ENCODE data around the gene ASB1.

The ASB1 gene

DNA sequence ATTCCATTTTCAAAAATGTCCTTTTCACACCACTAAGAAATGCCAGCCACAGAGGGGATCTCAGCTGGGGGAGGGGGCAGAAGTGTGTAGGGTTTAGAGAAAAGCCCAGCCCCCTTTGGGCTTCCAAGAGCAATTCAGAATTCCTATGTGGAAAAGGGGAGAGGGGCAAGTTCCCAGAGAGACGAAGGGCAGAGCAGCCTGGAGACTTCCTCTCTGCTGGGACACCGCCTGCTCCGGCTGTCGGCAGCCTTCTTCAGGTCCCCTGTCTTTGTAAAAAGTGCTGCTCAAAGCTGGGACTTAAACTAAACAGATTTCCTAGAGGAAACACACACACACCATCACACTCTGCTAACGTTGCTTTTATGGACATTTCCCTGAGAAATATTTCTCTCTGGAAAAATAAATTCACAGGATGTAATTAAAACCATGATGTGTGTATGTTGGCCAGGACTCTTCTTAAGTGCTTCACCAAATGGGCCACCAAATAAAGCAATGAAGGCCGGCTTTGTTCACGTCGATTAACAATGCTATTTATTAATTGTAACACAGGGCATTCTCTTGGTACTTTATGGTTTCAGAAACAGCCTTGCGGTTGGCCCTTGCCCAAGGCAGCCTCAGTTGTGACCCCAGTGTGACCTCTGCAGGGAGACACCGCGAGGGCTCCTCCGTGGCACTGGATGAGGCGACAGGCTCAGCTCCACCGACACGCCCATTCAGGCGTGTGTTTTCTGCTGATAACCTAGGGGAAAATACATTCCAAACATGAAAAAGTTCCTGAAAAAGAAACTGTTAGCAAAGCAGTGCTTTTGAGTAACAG is 5.6 kb upstream of the ASB1 start:
- POLR2A ChIA-PET: no interaction called here
- CTCF ChIA-PET: no interaction called here
- no peak for DNase-seq (ENCODE audit: extremely low spot score)
- TF ChIP-seq ARNT (IDR thresholded peaks at IDR 0.05) (no peak), ELF4 (IDR thresholded peaks at IDR 0.05) (no peak), FOXA1 (IDR thresholded peaks at IDR 0.05) (no peak), SUZ12 (IDR thresholded peaks at IDR 0.05) (no peak), BHLHE40 (IDR thresholded peaks at IDR 0.05; ENCODE audit: borderline replicate concordance) (no peak), L3MBTL2 (conservative IDR thresholded peaks at IDR 0.05) (no peak), NFRKB (IDR thresholded peaks at IDR 0.05) (no peak), HDGF (IDR thresholded peaks at IDR 0.05; ENCODE audit: borderline replicate concordance) (no peak), PKNOX1 (IDR thresholded peaks at IDR 0.05) (no peak), FOXM1 (IDR thresholded peaks at IDR 0.05; ENCODE audit: borderline replicate concordance) (no peak), LEF1 (IDR thresholded peaks at IDR 0.05; ENCODE audit: borderline replicate concordance) (no peak), TARDBP (IDR thresholded peaks at IDR 0.05) (no peak), CTBP1 (IDR thresholded peaks at IDR 0.05; ENCODE audit: borderline replicate concordance) (no peak)

DNA sequence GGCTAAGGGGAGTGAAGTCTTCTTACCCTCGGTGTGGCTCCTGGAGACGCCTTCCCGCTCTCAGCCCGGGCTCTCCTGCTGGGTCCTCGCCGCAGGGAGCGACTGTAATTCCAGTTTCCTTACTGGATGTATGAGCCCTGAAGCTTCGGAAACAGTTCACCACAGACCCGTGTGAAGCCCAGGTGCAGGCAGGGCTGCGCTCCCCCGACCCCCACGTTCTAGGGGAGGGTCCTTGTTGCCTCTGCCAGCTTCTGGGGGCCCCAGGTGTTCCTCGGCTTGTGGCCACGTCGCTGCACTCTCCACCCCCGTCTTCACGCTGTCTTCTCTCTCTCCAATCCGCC is 5.1 kb upstream of the ASB1 start:
- ChIA-PET CTCF (no interaction called here), POLR2A (no interaction called here)
- no peak for DNase-seq (ENCODE audit: extremely low spot score)
- TF ChIP-seq L3MBTL2 (conservative IDR thresholded peaks at IDR 0.05): 0 out of 2 replicates have a peak, but pooled peaks have one; percentile 35
- no peak for TF ChIP-seq BHLHE40 (IDR thresholded peaks at IDR 0.05; ENCODE audit: borderline replicate concordance)
- TF ChIP-seq FOXK2 (IDR thresholded peaks at IDR 0.05): no peak

DNA sequence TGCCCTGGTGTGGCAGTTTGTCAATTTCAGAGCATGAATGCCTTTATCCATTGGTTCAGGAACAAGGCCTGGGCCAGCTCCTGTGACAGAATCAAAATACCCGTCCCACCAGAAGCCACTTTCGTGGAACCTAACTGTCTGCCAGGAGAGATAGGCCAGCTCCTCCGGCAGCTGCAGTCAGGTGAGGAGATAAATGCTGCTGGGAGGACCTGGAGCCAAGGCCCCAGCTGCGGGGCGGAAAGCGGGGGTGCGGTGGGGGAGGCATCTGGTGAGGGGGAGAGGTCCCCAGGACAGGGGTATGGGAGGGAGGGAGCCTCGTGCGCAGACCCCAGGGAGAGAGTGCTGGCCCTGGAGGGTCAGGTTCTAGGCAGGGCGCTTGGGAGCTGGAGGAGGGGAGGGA is 4.4 kb upstream of the ASB1 start:
- CTCF ChIA-PET: no interaction called here
- no peak for DNase-seq (ENCODE audit: extremely low spot score)
- POLR2A ChIA-PET: no interaction called here

DNA sequence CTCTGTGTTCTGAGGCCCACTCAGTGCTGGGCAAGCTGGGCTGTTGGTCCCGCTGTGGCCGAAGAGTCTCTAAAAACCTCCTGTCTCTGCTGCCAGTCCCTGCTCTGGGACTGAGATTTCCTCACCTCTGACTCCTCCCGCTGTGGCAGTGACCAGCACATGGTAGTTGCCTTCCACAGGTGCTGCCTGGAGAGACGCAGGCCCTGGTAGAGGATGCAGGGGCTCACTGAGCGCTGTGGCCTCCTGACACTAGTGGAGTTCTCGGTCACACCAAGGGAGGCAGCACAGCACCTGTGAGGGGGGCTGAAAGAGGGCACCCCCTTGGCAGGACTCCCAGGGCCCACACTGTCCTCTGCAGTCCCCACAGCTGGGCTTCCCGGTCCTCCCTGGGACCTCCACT is 3.8 kb upstream of the ASB1 start:
- DNase-seq (ENCODE audit: extremely low spot score): no peak
- TF ChIP-seq FOXM1 (IDR thresholded peaks at IDR 0.05; ENCODE audit: borderline replicate concordance): no peak
- no peak for TF ChIP-seq NFRKB (IDR thresholded peaks at IDR 0.05)
- no peak for TF ChIP-seq HDGF (IDR thresholded peaks at IDR 0.05; ENCODE audit: borderline replicate concordance)
- no peak for TF ChIP-seq SP1 (IDR thresholded peaks at IDR 0.05)
- TF ChIP-seq ELF4 (IDR thresholded peaks at IDR 0.05): no peak
- TF ChIP-seq ZNF384 (IDR thresholded peaks at IDR 0.05): no peak
- no peak for TF ChIP-seq BHLHE40 (IDR thresholded peaks at IDR 0.05; ENCODE audit: borderline replicate concordance)
- no peak for TF ChIP-seq LEF1 (IDR thresholded peaks at IDR 0.05; ENCODE audit: borderline replicate concordance)
- TF ChIP-seq ARNT (IDR thresholded peaks at IDR 0.05): no peak
- no peak for TF ChIP-seq CTBP1 (IDR thresholded peaks at IDR 0.05; ENCODE audit: borderline replicate concordance)
- TF ChIP-seq FOXK2 (IDR thresholded peaks at IDR 0.05): no peak
- TF ChIP-seq SUZ12 (IDR thresholded peaks at IDR 0.05): no peak
- no peak for TF ChIP-seq L3MBTL2 (conservative IDR thresholded peaks at IDR 0.05)
- TF ChIP-seq FOXA1 (IDR thresholded peaks at IDR 0.05): no peak
- TF ChIP-seq TARDBP (IDR thresholded peaks at IDR 0.05): no peak
- no peak for TF ChIP-seq PKNOX1 (IDR thresholded peaks at IDR 0.05)
- CTCF ChIA-PET: interaction anchor here (0.6 kb wide), 1 partner anchor 59 kb away, joined by 4 read pairs; no protein-coding TSS in a partner anchor
- POLR2A ChIA-PET: no interaction called here

More for the DNA sequence above, 4.4 kb upstream of the ASB1 start:
- TF ChIP-seq L3MBTL2 (conservative IDR thresholded peaks at IDR 0.05): no peak
- no peak for TF ChIP-seq HDGF (IDR thresholded peaks at IDR 0.05; ENCODE audit: borderline replicate concordance)
- no peak for TF ChIP-seq LEF1 (IDR thresholded peaks at IDR 0.05; ENCODE audit: borderline replicate concordance)
- no peak for TF ChIP-seq FOXM1 (IDR thresholded peaks at IDR 0.05; ENCODE audit: borderline replicate concordance)
- TF ChIP-seq PKNOX1 (IDR thresholded peaks at IDR 0.05): no peak
- TF ChIP-seq ELF4 (IDR thresholded peaks at IDR 0.05): no peak
- no peak for TF ChIP-seq FOXK2 (IDR thresholded peaks at IDR 0.05)
- no peak for TF ChIP-seq SP1 (IDR thresholded peaks at IDR 0.05)
- no peak for TF ChIP-seq TARDBP (IDR thresholded peaks at IDR 0.05)
- no peak for TF ChIP-seq ZNF384 (IDR thresholded peaks at IDR 0.05)
- TF ChIP-seq FOXA1 (IDR thresholded peaks at IDR 0.05): no peak
- TF ChIP-seq BHLHE40 (IDR thresholded peaks at IDR 0.05; ENCODE audit: borderline replicate concordance): no peak

DNA sequence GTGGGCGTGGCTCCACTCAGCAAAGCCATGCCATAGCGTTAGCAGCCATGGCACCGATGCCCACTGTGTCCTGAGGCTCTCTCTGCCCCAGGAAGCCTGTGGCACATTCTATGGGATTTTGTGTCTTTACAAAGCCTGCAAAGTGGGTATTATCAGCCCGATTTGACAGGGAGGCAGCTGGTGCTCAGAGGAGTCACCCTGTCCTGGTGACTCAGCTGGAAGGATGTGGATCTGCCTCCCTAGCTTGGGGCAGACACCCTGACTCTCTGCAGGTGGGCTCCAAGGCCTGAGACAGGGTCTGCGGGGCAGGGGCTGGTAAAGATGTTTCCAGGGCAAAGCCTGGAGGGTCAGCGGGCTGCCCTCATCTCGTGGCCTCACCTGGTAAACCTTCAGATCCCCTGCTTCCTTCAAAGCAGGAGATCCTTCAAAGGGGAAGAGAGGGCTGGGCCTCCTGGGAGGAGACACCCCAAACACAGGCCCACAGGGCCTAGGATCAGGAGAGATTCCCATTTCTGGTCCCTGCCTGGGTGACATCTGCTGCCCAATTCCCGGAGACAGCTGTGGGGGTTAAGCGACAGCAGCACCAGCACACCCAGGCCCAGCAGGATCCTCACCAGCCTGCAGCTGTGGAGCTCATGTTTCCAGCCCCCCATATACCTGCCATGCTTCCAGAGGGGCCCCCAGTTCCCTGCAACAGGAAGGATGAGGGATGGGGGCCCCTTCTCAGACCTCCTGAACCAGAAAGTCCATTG is 3.0 kb upstream of the ASB1 start:
- ChIA-PET CTCF (no interaction called here), POLR2A (no interaction called here)
- no peak for TF ChIP-seq TARDBP (IDR thresholded peaks at IDR 0.05)
- TF ChIP-seq L3MBTL2 (conservative IDR thresholded peaks at IDR 0.05): no peak
- TF ChIP-seq NFRKB (IDR thresholded peaks at IDR 0.05): no peak
- no peak for TF ChIP-seq ARNT (IDR thresholded peaks at IDR 0.05)
- no peak for TF ChIP-seq FOXA1 (IDR thresholded peaks at IDR 0.05)
- TF ChIP-seq LEF1 (IDR thresholded peaks at IDR 0.05; ENCODE audit: borderline replicate concordance): no peak
- TF ChIP-seq ELF4 (IDR thresholded peaks at IDR 0.05): no peak
- TF ChIP-seq CTBP1 (IDR thresholded peaks at IDR 0.05; ENCODE audit: borderline replicate concordance): no peak
- no peak for TF ChIP-seq SP1 (IDR thresholded peaks at IDR 0.05)
- TF ChIP-seq ZNF384 (IDR thresholded peaks at IDR 0.05): no peak
- TF ChIP-seq HDGF (IDR thresholded peaks at IDR 0.05; ENCODE audit: borderline replicate concordance): no peak
- TF ChIP-seq FOXK2 (IDR thresholded peaks at IDR 0.05): no peak
- no peak for TF ChIP-seq BHLHE40 (IDR thresholded peaks at IDR 0.05; ENCODE audit: borderline replicate concordance)
- TF ChIP-seq FOXM1 (IDR thresholded peaks at IDR 0.05; ENCODE audit: borderline replicate concordance): no peak
- TF ChIP-seq PKNOX1 (IDR thresholded peaks at IDR 0.05): no peak
- no peak for TF ChIP-seq SUZ12 (IDR thresholded peaks at IDR 0.05)
- no peak for DNase-seq (ENCODE audit: extremely low spot score)
